HG03139 (cell line): ENCODE measurements around the gene WASHC1.
"Not testable (repeated sequence)": the region's sequence is repeated elsewhere in the genome, so short reads cannot be mapped to it uniquely, and the experiment has no call there.

Source experiments
- ATAC-seq: cut with Tn5 transposase; IDR thresholded peaks from one replicate; pipeline ENCODE4 v1.9.1; 2021; ENCODE audit not compliant: unreplicated experiment

Gene WASHC1, protein sequence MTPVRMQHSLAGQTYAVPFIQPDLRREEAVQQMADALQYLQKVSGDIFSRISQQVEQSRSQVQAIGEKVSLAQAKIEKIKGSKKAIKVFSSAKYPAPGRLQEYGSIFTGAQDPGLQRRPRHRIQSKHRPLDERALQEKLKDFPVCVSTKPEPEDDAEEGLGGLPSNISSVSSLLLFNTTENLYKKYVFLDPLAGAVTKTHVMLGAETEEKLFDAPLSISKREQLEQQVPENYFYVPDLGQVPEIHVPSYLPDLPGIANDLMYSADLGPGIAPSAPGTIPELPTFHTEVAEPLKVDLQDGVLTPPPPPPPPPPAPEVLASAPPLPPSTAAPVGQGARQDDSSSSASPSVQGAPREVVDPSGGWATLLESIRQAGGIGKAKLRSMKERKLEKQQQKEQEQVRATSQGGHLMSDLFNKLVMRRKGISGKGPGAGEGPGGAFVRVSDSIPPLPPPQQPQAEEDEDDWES

DNA sequence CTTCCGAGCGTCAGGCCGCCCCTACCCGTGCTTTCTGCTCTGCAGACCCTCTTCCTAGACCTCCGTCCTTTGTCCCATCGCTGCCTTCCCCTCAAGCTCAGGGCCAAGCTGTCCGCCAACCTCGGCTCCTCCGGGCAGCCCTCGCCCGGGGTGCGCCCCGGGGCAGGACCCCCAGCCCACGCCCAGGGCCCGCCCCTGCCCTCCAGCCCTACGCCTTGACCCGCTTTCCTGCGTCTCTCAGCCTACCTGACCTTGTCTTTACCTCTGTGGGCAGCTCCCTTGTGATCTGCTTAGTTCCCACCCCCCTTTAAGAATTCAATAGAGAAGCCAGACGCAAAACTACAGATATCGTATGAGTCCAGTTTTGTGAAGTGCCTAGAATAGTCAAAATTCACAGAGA is at the start of gene WASHC1:
TSS of gene WASHC1 (minus strand) at position 101 of the 400 bp plus-strand sequence. CDS start 4,457 bp downstream, outside the sequence.
- not testable (repeated sequence) for ATAC-seq

GRCh38 chr9:78333-78732 is 49.1 kb upstream of the WASHC1 start:
- ATAC-seq, result not testable (repeated sequence)

- ATAC-seq, result not testable (repeated sequence)
These were observed 47.1 kb upstream of the WASHC1 start for GRCh38 chr9:76389-76788.

DNA sequence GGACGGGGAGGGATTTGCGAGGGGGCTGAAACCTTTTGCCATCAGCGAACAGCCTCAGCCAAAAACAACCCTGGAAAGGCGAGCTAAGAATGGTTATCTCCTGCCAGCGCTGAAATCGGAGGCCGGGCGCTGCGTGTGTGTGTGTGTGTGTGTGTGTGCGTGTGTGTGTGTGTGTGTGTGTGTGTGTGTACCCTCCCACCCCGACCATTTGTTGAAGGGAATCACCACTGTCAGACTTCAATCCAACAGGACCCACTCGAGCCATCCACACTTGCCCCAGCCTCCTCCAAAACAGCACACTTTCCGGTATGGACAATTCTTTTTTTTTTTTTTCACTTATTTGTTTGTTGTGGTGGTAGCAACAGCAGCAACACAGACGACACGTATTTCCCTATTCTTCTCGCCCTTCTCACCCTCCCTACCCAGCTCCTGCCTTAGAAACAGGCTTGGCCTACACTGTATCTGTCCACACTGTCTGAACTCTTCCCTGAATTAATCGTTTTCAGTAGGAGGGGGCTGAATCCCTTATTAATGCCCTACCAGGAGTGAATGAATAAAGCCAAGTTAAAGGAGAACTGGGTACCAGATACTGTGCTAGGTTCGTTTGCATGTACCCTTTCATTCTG is 44.8 kb upstream of the WASHC1 start:
- not testable (repeated sequence) for ATAC-seq

- not testable (repeated sequence) for ATAC-seq
These were observed 44.0 kb upstream of the WASHC1 start for GRCh38 chr9:73076-73899.

- ATAC-seq, result peak; percentile 66
These were observed 33.9 kb upstream of the WASHC1 start for GRCh38 chr9:63031-63629.

DNA sequence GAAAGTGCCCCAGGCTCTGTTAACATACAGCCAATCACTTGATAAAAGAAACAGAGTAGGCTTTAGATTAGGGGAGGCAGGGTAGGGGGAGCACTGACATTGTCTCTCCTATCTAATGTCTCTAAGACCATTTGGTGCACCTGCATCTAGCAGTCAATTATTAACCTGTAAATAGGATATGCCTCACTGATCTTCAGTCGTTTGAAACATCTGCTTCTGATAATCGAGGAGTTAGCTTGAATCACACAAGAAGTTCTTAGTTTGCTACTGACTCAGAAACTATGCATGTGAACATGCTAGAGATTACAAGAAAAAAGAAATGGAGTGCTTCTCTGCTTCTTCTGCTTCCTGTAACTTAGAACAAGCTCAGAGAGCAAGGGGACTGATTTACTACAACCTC is 23.4 kb upstream of the WASHC1 start:
- peak; percentile 84 for ATAC-seq

DNA sequence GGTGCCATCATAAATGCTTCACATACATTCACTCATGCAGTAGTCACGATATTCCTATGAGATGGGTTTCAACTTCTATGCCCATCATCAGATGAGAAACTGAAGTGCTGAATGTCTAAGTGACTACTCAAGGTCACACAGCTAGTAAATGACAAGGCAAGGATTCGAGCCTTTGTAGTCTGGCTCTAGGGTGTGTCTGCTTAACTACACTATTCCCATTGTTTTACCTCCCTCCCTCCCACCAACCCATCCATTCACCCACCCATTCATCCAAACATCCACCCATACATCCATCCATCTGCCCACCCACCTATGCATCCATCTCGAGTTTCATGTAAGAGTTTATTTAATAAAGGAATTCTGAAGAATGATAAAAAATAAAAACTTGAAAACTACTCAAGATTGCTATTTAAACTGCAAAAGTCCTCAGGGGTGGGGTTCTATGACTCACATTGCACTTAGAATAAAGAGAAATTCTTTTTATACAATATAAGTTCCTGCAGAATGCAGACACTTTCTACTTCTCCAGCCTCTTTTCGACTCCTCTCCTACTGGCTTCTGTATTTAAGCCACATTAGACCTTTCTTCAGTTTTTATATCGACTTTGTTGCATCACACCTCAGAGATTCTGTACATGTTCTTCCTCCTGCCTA is 19.1 kb upstream of the WASHC1 start:
- not testable (repeated sequence) for ATAC-seq

GRCh38 chr9:46639-47271 is 17.5 kb upstream of the WASHC1 start:
- ATAC-seq, result not testable (repeated sequence)

DNA sequence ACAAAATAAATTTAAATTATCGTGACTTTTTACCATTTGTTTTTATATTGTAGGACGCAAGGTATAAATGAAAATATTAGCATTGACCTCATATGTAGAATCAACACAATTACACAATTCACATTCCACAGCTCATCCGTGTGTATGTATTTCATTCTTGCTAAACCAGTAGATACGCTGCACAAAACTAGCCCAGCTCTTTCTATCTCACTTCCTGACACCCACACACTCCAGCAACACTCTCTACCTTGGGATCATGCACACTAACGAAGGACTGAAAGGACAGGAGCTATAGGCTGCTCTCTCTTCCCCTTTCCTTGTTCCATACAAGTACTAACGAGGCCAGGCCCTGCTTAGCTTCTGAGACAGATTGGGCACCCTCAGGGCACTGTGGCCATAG is 16.9 kb upstream of the WASHC1 start:
- not testable (repeated sequence) for ATAC-seq

- not testable (repeated sequence) for ATAC-seq
These were observed 16.1 kb upstream of the WASHC1 start for GRCh38 chr9:45180-45878.

DNA sequence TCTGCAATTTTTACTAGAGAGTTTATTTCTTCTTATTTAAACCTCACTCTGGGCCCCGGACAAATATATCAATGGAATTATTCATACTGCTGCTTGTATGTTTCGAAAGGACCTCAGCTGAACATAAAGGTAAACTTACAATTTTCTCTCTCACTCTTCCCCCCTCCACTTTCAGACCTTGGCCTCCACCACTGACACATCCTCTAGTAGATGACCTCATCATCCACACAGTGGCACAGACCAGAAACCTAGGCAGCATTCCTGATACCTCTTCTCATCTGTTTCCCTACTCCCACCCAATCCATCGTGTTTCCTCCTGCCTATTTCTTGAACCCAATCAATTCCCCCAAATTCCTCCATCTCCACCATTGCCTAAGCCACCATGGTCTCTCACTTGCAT is 15.2 kb upstream of the WASHC1 start:
- ATAC-seq, result not testable (repeated sequence)

DNA sequence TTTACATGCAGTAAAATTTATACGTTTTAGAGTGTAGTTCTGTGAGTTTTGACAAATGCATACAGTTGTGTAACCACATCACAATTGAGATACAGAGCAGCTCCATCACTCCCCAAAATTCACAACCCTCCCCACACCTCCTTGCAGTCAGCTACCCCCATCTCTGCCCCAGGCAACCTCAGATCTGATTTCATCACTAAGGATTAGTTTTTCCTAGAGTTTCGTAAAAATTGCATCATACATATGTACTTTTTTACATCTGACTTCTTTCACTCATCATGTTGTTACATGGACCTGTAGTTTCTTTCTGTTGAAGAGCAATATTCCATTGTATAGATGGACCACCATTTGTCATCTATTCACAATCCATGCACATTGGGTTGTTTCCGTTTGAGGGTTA is 14.4 kb upstream of the WASHC1 start:
- ATAC-seq, result not testable (repeated sequence)

DNA sequence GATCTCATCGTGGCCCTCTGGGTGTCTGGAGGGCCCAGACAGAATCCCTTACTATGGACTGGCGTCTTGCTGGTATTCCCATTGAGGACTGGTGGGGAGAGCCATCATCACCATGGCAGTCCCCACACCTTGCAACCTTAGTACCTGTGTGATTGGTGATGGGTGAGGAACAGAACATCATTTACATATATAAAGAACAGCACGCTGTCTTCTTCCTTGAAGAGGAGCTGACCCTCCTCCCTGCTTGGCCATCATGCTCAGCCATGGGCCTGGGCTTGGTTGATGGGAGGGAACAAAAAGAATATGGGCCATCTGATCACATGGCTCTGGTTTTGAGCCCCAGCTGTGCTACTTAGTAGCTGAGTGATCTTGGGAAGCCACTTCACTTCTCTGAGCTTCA is 13.9 kb upstream of the WASHC1 start:
- not testable (repeated sequence) for ATAC-seq

- not testable (repeated sequence) for ATAC-seq
These were observed 12.6 kb upstream of the WASHC1 start for GRCh38 chr9:41819-42218.

GRCh38 chr9:41261-41676 is 12.0 kb upstream of the WASHC1 start:
- ATAC-seq, result not testable (repeated sequence)

DNA sequence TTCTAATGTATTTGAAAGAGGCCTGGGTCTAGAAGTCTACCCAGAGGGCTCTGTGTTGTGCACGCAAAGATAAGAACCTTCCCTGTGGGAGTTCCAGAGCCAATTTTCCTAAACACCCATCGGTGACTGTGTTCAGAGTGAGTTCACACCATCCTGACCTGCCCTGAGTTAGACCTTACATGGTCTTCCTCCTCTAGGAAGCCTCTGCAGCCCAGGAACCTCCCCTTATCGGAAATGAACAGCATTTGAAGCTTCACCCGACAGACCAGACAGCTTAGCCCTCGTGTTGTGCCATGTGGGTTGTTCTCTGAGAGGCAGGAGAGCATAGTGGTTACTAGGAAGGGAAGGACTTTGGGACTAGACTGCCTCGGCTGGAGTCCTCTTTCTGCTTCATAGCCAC is 3.1 kb upstream of the WASHC1 start:
- ATAC-seq, result not testable (repeated sequence)

GRCh38 chr9:28775-29174 is 481 bp downstream of the WASHC1 start:
- not testable (repeated sequence) for ATAC-seq

DNA sequence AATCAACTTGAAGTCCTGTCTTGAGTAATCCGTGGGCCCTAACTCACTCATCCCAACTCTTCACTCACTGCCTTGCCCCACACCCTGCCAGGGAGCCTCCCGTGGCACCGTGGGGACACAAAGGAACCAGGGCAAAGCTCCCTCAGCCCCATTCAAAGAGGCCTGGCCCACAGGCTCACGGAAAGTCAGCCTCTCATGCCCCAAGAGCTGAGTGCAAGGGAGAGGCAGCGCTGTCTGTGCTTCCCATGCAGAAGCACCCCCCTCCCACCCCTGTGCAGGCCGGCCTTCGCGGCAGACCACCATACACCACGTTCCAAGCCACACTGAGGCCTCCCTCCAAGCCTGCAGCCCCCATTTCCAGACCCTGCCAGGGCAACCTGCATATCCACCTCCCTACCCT is 7.6 kb downstream of the WASHC1 start:
- ATAC-seq, result not testable (repeated sequence)
